ENCODE measurements around the gene ZNF398.

The ZNF398 gene

GRCh38 chr7:149229526-149229925 is 82.3 kb downstream of the ZNF398 start:
- no peak for DNase-seq

GRCh38 chr7:149232362-149232761 is 85.1 kb downstream of the ZNF398 start:
- no peak for DNase-seq
